Measurements from ENCODE around the gene WWC2.
"Not testable (repeated sequence)": the region's sequence is repeated elsewhere in the genome, so short reads cannot be mapped to it uniquely, and the experiment has no call there.

The WWC2 gene

DNA sequence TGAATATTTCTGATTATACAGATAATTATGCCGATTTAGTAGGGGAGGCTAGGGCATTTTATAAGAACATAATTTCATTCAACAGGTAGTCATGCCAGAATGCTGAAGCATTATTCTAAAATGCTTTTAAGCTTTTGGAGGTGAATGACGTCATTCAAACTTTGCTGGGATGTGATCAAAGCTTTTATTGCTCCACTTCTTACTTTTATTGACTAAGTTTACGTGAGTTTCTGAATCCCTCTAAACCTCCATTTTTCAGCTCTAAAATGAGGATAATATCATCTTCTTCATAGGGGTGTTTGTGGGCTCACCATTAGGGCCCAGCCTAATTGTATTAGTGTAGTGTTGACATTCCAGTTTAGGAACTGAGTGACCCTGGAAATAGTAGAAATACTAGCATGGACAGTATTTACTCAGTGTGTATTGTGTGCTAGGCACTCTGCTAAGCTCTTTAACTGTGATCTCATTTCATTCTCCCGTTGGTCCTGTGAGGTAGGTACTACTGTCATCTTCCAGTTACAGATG lies 3.0 kb downstream of the WWC2 start:
- DNase-seq = no peak

DNA sequence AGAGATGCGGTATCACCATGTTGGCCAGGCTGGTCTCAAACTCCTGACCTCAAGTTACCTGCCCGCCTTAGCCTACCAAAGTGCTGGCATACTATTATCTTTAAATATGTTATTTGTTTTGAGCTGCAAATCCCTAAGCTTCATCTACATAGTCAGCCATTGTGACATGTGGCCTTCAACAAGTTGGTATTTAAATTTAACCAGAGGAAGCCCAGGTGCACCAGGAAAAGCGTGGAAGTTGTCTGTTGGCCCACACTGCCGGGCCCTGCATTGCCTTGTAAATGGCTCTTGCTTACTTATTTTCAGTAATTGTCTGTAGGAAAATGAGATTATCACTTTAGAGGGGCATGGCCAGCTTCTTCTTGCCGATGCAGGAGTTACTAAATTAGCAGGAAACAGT lies 6.0 kb downstream of the WWC2 start:
- DNase-seq = no peak

DNA sequence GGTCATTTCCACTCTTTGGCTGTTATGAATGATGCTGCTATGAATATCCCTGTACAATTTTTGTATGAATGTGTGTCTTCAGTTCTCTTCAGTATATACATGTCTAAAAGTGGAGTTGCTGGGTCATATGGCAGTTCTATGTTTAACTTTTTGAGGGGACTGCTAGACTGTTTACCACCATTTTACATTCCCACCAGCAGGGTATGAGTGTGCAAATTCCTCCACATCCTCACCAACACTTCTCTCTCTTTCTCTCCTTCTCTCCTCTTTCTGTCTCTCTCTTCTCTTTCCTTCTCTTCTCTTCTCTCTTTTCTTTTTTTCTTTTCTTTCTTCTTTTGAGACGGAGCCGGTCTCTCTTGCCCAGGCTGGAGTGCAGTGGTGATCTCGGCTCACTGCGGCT lies 7.8 kb downstream of the WWC2 start:
- no peak for DNase-seq

DNA sequence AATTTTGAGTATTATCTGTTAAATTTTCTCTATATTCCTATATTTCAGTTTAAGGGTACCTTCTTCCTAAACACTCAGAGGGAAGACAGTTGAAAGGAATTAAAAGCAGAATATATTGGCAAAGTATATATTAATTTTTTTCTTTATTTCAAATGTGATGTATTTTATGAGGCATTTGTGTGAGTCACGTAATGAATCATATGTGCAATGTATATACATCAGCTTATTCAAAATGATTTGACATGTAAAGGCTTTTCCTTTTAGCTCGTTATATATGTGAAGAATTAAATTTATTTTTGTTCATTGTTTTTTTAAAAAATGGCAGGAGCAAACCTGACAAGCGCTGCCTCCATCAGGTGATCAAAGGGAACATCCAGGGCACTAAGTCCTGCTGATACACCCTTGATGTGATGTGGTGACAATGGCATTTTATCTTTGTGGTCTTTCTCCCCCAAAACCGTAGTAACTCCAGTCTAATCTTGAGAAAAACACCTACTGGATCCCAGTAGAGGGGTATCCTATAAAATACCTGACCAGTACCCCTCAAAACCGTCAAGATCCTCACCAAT lies 8.9 kb downstream of the WWC2 start:
- no peak for DNase-seq

- no peak for DNase-seq
Observed at GRCh38 chr4:183110244-183110643, 11.2 kb downstream of the WWC2 start.

GRCh38 chr4:183111452-183111885 lies 12.4 kb downstream of the WWC2 start:
- no peak for DNase-seq

DNA sequence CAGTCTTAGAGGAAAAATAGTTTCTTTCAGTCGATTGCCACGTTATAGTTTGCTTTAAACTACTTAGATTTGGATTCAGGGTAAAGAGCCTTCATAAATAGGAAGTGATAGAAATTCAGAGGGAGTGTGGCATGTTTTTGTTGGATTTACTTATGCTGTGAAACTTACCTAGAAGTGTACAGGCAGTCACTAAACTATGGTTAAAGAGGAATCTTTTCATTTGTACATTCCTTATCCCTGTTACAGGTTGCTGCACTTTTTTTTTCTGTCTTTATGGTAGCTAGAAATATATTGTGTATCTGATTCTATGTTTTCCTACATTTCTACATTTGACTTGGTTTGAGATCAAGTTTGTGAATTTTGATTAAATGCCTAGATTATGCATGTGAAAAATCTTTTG lies 19.1 kb downstream of the WWC2 start:
- no peak for DNase-seq

DNA sequence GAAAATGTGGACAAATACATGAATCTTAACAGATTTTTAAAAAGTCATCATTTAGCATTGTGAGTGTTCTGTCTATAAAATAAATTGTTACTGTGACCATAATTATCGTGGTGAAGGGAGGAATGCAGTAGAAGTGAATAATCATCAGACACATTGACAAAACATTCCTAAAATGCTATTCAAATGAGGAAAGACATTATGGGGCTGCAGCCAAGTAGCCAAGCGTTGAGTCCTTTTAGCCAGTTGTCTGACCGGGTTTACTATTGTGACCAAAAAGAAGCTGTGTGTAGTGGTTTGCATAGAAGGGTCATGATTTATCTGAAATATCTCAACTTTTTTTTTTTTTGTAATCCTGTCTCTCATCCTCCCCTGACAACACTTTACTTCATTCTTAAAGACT lies 19.5 kb downstream of the WWC2 start:
- DNase-seq = no peak

DNA sequence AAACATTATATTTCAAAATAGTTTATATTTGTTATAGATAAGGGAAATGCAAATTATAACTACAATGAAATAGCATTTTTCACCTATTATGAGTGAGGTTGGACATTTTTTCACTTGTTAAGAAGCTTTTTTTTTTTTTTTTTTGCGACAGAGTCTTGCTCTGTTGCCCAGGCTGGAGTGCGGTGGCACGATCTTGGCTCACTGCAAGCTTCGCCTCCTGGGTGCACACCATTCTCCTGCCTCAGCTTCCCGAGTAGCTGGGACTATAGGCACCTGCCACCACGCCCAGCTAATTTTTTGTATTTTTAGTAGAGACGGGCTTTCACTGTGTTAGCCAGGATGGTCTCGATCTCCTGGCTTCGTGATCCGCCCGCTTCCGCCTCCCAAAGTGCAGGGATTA lies 22.6 kb downstream of the WWC2 start:
- DNase-seq = not testable (repeated sequence)

GRCh38 chr4:183124228-183124627 lies 25.2 kb downstream of the WWC2 start:
- DNase-seq = no peak

DNA sequence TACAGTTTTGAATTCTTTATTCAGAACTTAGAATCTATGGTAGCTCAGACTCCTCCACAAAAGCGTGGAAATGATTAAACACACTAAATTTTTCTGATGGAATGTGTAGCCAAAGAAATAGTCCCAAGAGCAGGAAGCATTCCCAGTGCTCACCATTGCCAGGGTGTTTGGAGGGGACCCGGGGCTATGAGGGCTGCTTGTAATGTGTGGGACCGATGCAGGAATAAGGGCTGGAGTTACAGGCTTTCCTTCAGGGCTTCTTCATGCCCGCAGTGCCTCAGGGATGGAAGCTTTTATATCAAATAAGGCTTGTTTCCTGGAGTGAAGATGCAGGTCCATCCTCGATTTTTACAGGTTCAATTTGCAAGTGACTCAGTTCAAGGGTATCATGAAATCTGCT lies 25.8 kb downstream of the WWC2 start:
- DNase-seq = no peak

DNA sequence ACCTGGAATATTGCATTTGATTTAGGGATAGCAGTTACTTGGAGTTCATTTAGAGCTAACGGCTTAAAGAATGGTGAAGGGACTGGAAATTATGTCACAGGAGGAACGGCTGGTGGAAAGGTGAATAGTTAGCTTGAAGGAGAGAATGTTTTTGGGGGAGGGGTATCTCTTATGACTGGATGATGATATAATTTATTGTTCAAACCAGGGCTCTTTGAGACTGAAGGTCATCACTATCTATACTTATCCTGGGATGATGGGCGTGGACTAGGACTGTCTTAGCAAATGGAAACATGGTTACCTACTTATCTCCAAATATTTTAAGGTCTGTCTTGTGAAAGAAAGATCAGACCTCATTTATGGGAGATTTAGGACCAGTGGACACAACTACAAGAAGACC lies 30.1 kb downstream of the WWC2 start:
- DNase-seq = no peak

GRCh38 chr4:183129675-183130074 lies 30.6 kb downstream of the WWC2 start:
- peak; percentile 9 for DNase-seq

DNA sequence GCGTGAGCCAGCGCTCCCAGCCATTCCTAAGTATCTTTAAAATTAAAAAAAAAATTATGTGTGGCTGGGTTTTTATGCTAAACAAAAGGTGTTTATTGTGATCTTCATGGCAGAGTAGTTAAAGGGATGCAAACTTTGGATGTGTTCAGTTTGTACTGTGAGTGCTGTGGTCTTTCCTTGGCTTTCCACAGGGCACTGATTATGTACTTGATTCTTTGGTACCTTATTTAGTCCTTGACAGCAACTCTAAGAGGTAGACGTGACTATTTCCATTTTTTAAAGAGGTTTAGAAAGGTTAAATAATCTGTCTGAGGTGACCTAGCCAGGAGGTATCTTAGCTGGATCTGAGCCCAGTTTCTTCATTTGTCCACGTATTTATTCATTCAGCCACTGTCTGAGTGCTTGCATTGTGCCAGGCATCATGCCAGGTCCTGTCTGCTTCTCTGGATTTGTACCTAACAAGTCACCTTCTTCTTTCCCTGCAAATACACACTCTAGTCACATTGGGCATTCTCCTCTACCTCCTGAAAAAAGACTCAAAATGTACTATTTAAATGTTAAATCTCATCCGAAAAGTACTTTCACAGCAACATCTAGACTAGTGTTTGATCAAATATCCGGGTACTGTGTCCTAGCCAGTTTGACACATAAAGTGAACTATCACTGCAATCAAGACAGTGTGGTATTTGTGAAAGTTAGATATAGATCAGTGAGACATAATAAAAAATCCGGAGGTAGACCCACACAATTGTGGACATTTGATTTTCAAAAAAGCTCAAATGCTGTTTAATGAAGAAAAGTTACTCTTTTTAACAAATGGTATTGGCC lies 31.5 kb downstream of the WWC2 start:
- DNase-seq = peak; percentile 40

GRCh38 chr4:183132081-183132480 lies 33.0 kb downstream of the WWC2 start:
- no peak for DNase-seq

GRCh38 chr4:183132865-183133264 lies 33.8 kb downstream of the WWC2 start:
- no peak for DNase-seq

DNA sequence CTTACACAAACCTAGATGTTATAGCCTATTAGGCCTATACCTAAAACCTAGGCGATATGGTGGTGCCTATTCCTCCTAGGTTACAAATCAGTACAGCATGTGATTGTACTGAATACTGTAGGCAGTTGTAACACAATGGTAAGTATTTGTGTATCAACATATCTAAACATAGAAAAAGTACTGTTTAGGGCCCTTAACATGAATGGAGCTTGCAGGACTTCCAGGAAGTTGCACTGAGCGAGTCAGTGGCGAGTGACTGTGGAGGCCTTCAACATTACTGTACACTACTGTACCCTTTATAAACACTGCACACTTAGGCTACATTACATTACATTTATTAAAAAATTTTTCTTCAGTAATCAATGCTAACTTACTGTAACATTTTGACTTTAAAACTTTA lies 37.8 kb downstream of the WWC2 start:
- DNase-seq = no peak

GRCh38 chr4:183139058-183139750 lies 40.1 kb downstream of the WWC2 start:
- DNase-seq = no peak

GRCh38 chr4:183139972-183140570 lies 41.0 kb downstream of the WWC2 start:
- DNase-seq = no peak

DNA sequence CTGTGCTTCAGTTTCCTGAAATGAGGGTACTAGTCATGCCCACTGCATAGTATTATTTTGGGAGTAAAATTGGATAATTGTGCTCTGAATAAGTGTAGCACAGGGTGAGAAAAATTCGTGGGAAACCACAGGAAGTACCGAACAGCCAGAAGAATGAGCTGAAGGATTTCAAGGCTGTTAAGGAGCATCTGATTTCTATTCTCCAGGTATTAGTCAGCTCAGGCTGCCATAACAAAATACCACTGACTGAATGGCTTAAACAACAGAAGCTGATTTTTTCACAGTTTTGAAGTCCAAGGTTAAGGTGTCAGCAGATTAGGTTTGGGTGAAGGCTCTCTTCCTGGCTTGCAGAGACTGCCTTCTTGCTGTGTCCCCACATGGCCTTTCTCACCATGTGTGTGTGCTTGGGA lies 41.9 kb downstream of the WWC2 start:
- DNase-seq = no peak

- DNase-seq = no peak
Observed at GRCh38 chr4:183141997-183142396, 42.9 kb downstream of the WWC2 start.

- no peak for DNase-seq
Observed at GRCh38 chr4:183142571-183143550, 43.8 kb downstream of the WWC2 start.

All from midbrain (tissue), 1 donor.